ENCODE data around the gene EFEMP2.

GRCh38 chr11:65847746-65848145 lies 24.9 kb downstream of the EFEMP2 start:
- no peak for TF ChIP-seq CTCF (IDR thresholded peaks at IDR 0.05; ENCODE audit: low read depth, low read length, poor library complexity, severe bottlenecking)
- TF ChIP-seq EZH2phosphoT487 (IDR thresholded peaks at IDR 0.05; ENCODE audit: borderline replicate concordance, low read length) = no peak

Data from DOHH2 (cell line).